ENCODE measurements around the gene OR52B6.

- TF ChIP-seq, protein P1, sequence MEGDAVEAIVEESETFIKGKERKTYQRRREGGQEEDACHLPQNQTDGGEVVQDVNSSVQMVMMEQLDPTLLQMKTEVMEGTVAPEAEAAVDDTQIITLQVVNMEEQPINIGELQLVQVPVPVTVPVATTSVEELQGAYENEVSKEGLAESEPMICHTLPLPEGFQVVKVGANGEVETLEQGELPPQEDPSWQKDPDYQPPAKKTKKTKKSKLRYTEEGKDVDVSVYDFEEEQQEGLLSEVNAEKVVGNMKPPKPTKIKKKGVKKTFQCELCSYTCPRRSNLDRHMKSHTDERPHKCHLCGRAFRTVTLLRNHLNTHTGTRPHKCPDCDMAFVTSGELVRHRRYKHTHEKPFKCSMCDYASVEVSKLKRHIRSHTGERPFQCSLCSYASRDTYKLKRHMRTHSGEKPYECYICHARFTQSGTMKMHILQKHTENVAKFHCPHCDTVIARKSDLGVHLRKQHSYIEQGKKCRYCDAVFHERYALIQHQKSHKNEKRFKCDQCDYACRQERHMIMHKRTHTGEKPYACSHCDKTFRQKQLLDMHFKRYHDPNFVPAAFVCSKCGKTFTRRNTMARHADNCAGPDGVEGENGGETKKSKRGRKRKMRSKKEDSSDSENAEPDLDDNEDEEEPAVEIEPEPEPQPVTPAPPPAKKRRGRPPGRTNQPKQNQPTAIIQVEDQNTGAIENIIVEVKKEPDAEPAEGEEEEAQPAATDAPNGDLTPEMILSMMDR (IDR thresholded peaks at IDR 0.05) = no peak
- no peak for TF ChIP-seq EP300 (IDR thresholded peaks at IDR 0.05)
Observed at GRCh38 chr11:5550440-5551095, 30.1 kb upstream of the OR52B6 start.
